ENCODE measurements around the gene CYGB. TPM values are rescaled to one million over a fixed set of nuclear protein-coding genes. Genes with fewer than 3 reads are reported as not detected.

CYGB gene
- total RNA-seq, 1 donor from 2014 or later: 0.46 TPM

- DNase-seq (ENCODE audit: low spot score, unreplicated experiment): no peak
- H3K4me1 Mint-ChIP-seq (ENCODE audit: low read depth): peaks cover 21% of the 10 kb centered on the region
- no peak overlapping the region for H3K27ac Mint-ChIP-seq
- H3K9me3 Mint-ChIP-seq (ENCODE audit: low read depth): no peaks in the 10 kb centered on the region
- TF ChIP-seq CTCF (IDR thresholded peaks at IDR 0.05; ENCODE audit: unreplicated experiment): no peak
- H3K4me3 Mint-ChIP-seq (ENCODE audit: low read depth): no peak overlapping the region
- peaks cover 34% of the 10 kb centered on the region for H3K27me3 Mint-ChIP-seq
- H3K36me3 Mint-ChIP-seq (ENCODE audit: insufficient read depth): no peaks in the 10 kb centered on the region
Observed at GRCh38 chr17:76495663-76496400, 41.7 kb downstream of the CYGB start.

GRCh38 chr17:76493505-76494167 lies 43.9 kb downstream of the CYGB start:
- H3K4me1 Mint-ChIP-seq (ENCODE audit: low read depth): peaks cover 12% of the 10 kb centered on the region
- H3K27ac Mint-ChIP-seq: no peak overlapping the region
- no peak for TF ChIP-seq CTCF (IDR thresholded peaks at IDR 0.05; ENCODE audit: unreplicated experiment)

GRCh38 chr17:76492989-76493501 lies 44.5 kb downstream of the CYGB start:
- TF ChIP-seq CTCF (IDR thresholded peaks at IDR 0.05; ENCODE audit: unreplicated experiment): no peak
- peaks cover 6% of the 10 kb centered on the region for H3K4me1 Mint-ChIP-seq (ENCODE audit: low read depth)
- no peak overlapping the region for H3K4me3 Mint-ChIP-seq (ENCODE audit: low read depth)
- no peaks in the 10 kb centered on the region for H3K9me3 Mint-ChIP-seq (ENCODE audit: low read depth)
- DNase-seq (ENCODE audit: low spot score, unreplicated experiment): no peak
- peaks cover 13% of the 10 kb centered on the region for H3K27me3 Mint-ChIP-seq
- H3K36me3 Mint-ChIP-seq (ENCODE audit: insufficient read depth): no peaks in the 10 kb centered on the region
- H3K27ac Mint-ChIP-seq: no peak overlapping the region

More at GRCh38 chr17:76493505-76494167, 43.9 kb downstream of the CYGB start:
- Mint-ChIP-seq H3K27me3 (peaks cover 19% of the 10 kb centered on the region), H3K4me3 (ENCODE audit: low read depth) (no peak overlapping the region), H3K36me3 (ENCODE audit: insufficient read depth) (no peaks in the 10 kb centered on the region), H3K9me3 (ENCODE audit: low read depth) (no peaks in the 10 kb centered on the region)
- no peak for DNase-seq (ENCODE audit: low spot score, unreplicated experiment)

- no peaks in the 10 kb centered on the region for H3K36me3 Mint-ChIP-seq (ENCODE audit: insufficient read depth)
- TF ChIP-seq CTCF (IDR thresholded peaks at IDR 0.05; ENCODE audit: unreplicated experiment): no peak
- peaks cover 5% of the 10 kb centered on the region for H3K4me1 Mint-ChIP-seq (ENCODE audit: low read depth)
- no peak for DNase-seq (ENCODE audit: low spot score, unreplicated experiment)
- peaks cover 9% of the 10 kb centered on the region for H3K27me3 Mint-ChIP-seq
- H3K4me3 Mint-ChIP-seq (ENCODE audit: low read depth): no peak overlapping the region
- no peak overlapping the region for H3K27ac Mint-ChIP-seq
- H3K9me3 Mint-ChIP-seq (ENCODE audit: low read depth): no peaks in the 10 kb centered on the region
Observed at GRCh38 chr17:76492123-76492988, 45.2 kb downstream of the CYGB start.

All from progenitor cell of endocrine pancreas (in vitro differentiated cells).